GM12891 (cell line): ENCODE measurements around the gene TSPO.

Experiments used
- DNase-seq: peaks from one replicate; pipeline ENCODE4 v3.0.0; 2011; ENCODE audit warnings: low spot score; ENCODE audit not compliant: insufficient read length
- FAIRE-seq: peaks from 2 replicates; lab custom pipeline; 2011; peaks lifted over from hg19 to GRCh38; lab: Jason Lieb, UNC
- PAX5 ChIP-seq: IDR thresholded peaks from 2 replicates; pipeline ENCODE4 v1.6.1; 2011; ENCODE audit warnings: low read length, moderate library complexity, mild to moderate bottlenecking; ENCODE audit not compliant: insufficient read depth, severe bottlenecking
- POLR2A ChIP-seq: IDR thresholded peaks from 2 replicates; pipeline ENCODE4 v1.6.1; 2011; ENCODE audit warnings: low read depth, low read length, control low read depth
- POLR2AphosphoS5 ChIP-seq: IDR thresholded peaks from 2 replicates; pipeline ENCODE4 v1.6.1; 2011; ENCODE audit warnings: low read depth, low read length, control low read depth
- POU2F2 ChIP-seq: IDR thresholded peaks from 2 replicates; pipeline ENCODE4 v1.6.1; 2011; ENCODE audit warnings: low read depth, mild to moderate bottlenecking, control low read depth, low read length, moderate library complexity
- SPI1 ChIP-seq: IDR thresholded peaks from 2 replicates; pipeline ENCODE4 v1.6.1; 2011; ENCODE audit warnings: low read depth, low read length, control low read depth
- TAF1 ChIP-seq: IDR thresholded peaks from 2 replicates; pipeline ENCODE4 v1.6.1; 2011; ENCODE audit warnings: low read depth, low read length, control low read depth

Gene TSPO

DNA sequence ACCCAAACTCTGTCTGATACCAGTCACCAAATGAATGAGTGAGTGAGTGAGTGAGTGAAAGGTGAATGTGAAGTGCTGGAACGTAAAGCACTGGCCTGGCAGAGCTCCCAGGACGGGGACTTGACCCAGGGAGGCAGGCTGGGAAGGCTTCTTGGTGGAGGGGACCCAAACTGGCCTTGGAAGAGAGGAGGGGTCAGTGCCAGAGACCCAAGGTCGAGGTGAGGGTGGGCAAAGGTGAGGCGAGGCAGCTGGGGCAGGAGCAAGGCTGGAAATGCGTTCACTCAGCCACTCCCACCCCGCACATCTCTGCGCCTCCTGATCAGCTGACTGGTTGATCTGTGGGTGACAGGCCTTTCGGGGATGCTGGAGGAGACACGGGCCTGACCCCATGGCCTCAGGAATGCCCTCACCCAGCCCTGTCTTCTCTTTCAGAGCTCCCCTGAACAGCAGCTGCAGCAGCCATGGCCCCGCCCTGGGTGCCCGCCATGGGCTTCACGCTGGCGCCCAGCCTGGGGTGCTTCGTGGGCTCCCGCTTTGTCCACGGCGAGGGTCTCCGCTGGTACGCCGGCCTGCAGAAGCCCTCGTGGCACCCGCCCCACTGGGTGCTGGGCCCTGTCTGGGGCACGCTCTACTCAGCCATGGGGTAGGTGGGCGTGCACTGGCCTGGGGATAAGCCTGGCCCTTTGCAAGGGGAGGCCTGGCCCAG, 7.6 kb downstream of the TSPO start:
- TF ChIP-seq SPI1 (no peak), POU2F2 (no peak), POLR2A (no peak), TAF1 (no peak), PAX5 (no peak), POLR2AphosphoS5 (no peak)
- FAIRE-seq (no peak), DNase-seq (no peak)

GRCh38 chr22:43159484-43160178, 8.3 kb downstream of the TSPO start:
- DNase-seq, result no peak
- TF ChIP-seq POLR2AphosphoS5 (no peak), PAX5 (no peak), POU2F2 (no peak), TAF1 (no peak), SPI1 (no peak), POLR2A (no peak)
- FAIRE-seq, result no peak

DNA sequence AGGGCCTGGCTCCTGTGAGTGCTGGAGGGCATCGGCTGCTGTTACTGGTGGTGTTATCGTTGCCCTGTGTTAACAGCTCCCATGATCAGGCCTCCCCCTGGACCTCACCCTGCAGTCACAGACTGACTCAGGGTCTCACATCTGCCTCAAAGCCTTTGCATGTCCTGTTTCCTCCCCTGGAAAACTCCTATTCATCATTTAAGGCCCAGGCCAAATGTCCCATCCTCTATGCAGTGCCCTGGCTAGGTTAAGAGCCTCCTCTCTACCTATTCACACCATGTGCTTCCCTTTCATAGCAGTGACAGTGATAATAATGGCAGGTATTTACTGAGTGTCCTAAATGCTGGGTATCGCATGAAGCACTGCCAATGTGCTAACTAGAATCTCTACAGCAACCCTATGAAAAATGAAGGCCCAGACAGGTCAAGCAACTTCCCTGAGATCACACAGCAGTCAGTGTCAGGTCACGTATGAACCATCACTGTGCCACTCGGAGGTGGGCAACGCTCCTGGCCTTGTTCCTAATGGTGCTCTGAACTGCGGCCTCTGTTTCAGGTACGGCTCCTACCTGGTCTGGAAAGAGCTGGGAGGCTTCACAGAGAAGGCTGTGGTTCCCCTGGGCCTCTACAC, 9.3 kb downstream of the TSPO start:
- FAIRE-seq (peak; percentile 33), DNase-seq (no peak)
- TF ChIP-seq TAF1, result no peak
- TF ChIP-seq POLR2A, result no peak
- no peak for TF ChIP-seq SPI1
- TF ChIP-seq POU2F2, result no peak
- no peak for TF ChIP-seq PAX5
- TF ChIP-seq POLR2AphosphoS5, result no peak

- DNase-seq, result no peak
- no peak for FAIRE-seq
Measured at GRCh38 chr22:43162412-43163150, 11.2 kb downstream of the TSPO start.

DNA sequence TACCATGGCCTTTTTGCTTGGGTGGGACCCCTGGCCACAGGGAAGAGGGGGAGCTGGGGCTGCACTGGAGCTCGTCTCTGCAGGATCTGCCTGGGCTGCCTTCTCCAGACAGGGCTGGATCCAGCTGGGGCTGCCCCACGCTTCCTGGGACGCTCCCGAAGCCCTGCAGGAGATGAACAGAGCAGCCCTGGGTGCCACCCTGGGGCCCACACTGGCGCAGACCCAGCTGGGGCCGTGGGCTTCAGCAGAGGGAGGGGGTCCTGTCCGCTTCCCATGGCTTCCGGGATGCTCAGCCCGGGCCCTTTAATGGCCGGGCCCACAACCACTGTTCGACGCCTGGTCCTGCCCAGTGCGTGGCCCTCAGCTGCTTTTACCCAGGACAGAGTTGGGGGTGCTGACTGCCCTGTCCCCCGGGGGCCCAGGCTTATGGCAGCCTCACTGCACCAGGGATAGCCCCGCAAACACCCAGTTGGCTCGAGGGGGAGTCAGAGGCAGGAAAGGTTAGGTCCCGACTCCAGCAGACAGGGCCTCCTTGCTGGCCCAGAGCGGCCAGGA, 12.0 kb downstream of the TSPO start:
- no peak for DNase-seq
- no peak for FAIRE-seq
- TF ChIP-seq PAX5 (no peak), TAF1 (no peak), POLR2A (no peak), POU2F2 (no peak), POLR2AphosphoS5 (no peak), SPI1 (no peak)

More at GRCh38 chr22:43162412-43163150, 11.2 kb downstream of the TSPO start:
- TF ChIP-seq POU2F2 (no peak), POLR2A (no peak), SPI1 (no peak), PAX5 (no peak), POLR2AphosphoS5 (no peak), TAF1 (no peak)

GRCh38 chr22:43164636-43165035, 13.3 kb downstream of the TSPO start:
- FAIRE-seq (no peak), DNase-seq (no peak)
- TF ChIP-seq SPI1, result no peak
- no peak for TF ChIP-seq POLR2AphosphoS5
- TF ChIP-seq TAF1, result no peak
- TF ChIP-seq POU2F2, result no peak
- no peak for TF ChIP-seq PAX5
- TF ChIP-seq POLR2A, result no peak

- TF ChIP-seq POLR2AphosphoS5 (no peak), POU2F2 (no peak), TAF1 (no peak)
- DNase-seq (no peak), FAIRE-seq (no peak)
Measured at GRCh38 chr22:43166132-43166930, 15.0 kb downstream of the TSPO start.

DNA sequence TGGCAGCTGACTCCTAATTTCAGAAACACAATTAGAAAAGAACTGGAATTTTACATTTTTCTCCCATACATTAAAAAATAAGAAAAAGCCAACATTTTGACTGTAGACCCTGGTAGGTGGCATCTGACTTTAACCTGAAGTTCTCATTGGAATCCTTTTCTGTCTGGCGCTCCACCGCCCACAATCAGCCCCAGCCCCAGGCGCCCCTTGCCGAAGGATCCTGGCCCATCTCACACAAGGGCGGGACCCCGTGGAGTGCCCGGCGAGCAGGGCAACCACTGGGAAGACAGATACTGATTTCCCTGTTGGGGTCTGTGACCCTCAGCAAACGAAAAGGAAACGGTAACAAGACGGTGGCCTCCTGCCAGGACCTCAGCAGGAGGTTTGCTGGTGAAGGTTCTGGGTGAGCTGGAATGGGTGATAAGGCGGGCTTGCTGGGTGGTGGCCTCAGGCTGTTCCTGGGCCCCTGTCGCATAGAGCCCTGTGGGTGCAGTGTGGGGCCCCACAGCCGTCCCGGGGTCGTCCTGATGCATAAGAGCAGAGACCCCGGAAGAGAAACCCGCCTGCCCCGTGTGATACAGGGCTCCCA, 15.7 kb downstream of the TSPO start:
- FAIRE-seq (no peak), DNase-seq (no peak)
- TF ChIP-seq SPI1 (no peak), PAX5 (no peak), POU2F2 (no peak), TAF1 (no peak), POLR2AphosphoS5 (no peak), POLR2A (no peak)
